Skeletal muscle tissue (tissue), 4 donors: ENCODE results near the gene CROCC2. TPM values are rescaled to one million over a fixed set of nuclear protein-coding genes. Genes with fewer than 3 reads are reported as not detected.

ENCODE experiments used
- H3K27ac ChIP-seq: one replicate; pipeline ENCODE4 v1.7.0; 2013; ENCODE audit warnings: mild to moderate bottlenecking, low read depth, low read length, inconsistent platforms
- H3K27me3 ChIP-seq, 3 donors: one replicate each; pipeline ENCODE4 v1.7.0; 2013; ENCODE audit warnings: low read length in 3 of 3; ENCODE audit not compliant: control insufficient read depth in 3 of 3, insufficient read depth in 3 of 3
- H3K36me3 ChIP-seq, 3 donors: one replicate each; pipeline ENCODE4 v1.7.0; 2013; ENCODE audit warnings: low read length in 3 of 3; ENCODE audit not compliant: control insufficient read depth in 3 of 3, insufficient read depth in 3 of 3
- H3K4me1 ChIP-seq, 3 donors: one replicate each; pipeline ENCODE4 v1.7.0; 2013; ENCODE audit warnings: low read length in 3 of 3, mild to moderate bottlenecking in 3 of 3; ENCODE audit not compliant: control insufficient read depth in 3 of 3, insufficient read depth in 3 of 3
- H3K4me3 ChIP-seq, 3 donors: one replicate each; pipeline ENCODE4 v1.7.0; 2013; ENCODE audit warnings: low read length in 3 of 3
- H3K9ac ChIP-seq, 3 donors: one replicate each; pipeline ENCODE4 v1.7.0; 2013; ENCODE audit warnings: low read length in 3 of 3, mild to moderate bottlenecking in 3 of 3, moderate library complexity in 2 of 3, low read depth in 1 of 3
- H3K9me3 ChIP-seq, 3 donors: one replicate each; pipeline ENCODE4 v1.7.0; 2013; ENCODE audit warnings: low read length in 3 of 3; ENCODE audit not compliant: control insufficient read depth in 3 of 3
- total RNA-seq: library from RNA; depleted of rRNA; stranded (reverse); fragments of >200 nt; gene quantifications from one replicate; pipeline ENCODE4 v1.2.3, GENCODE V29; 2014
- donor health status: Osteomylitis.

CROCC2 gene
- total RNA-seq, 1 donor from 2014 or later = under 0.01 TPM

DNA sequence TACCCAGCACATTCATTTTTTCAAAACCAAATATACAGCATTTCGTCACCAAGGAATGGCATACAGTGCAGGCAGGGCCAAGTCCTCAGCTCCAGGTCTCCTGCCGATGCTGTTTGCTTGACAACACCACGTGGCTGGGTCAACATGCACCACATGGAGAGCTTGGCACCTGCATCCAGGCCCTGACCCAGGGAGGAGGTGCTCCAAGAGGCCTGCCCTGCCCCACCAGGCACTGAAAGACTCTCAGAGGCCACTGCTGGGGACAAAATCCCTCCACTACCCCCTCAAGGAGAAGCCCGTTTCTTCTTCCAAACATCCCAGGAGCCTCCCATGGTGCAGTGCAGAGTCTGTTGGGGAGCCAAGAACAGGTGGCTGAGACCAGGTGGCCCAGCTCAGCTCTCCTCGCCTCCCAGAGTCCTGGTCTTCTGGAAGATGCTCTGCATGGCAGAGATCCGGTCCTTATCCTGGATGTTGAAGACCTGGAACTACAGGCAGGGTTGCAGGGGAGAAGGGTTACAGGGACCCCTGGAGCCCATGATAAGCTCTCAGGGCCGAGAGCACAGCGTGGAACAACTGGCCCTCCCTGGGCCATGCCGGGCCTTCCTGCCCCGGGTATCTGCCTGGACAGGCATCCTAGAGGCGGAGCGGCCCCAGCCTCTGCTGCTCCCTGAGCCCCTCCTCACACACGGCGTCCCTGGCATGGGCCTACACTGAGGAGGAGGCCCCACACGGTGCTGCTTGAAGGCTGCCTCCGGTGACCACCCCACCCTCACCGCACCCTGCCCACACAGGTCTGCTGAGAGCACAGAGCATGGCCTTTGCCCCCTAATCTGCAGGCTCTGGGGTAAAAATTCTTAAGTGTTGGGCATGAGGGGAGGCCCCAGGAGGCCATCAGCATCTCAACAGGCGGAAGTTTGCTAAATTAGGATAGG is 19.2 kb upstream of the CROCC2 start:
- no peak overlapping the region for H3K27ac ChIP-seq
- H3K9ac ChIP-seq = no peak overlapping the region
- no peaks in the 10 kb centered on the region for H3K9me3 ChIP-seq
- no peaks in the 10 kb centered on the region for H3K36me3 ChIP-seq
- peaks cover 0 to 2% (median 0%) of the 10 kb centered on the region in 3 donors for H3K27me3 ChIP-seq
- no peaks in the 10 kb centered on the region for H3K4me1 ChIP-seq
- H3K4me3 ChIP-seq = no peak overlapping the region

DNA sequence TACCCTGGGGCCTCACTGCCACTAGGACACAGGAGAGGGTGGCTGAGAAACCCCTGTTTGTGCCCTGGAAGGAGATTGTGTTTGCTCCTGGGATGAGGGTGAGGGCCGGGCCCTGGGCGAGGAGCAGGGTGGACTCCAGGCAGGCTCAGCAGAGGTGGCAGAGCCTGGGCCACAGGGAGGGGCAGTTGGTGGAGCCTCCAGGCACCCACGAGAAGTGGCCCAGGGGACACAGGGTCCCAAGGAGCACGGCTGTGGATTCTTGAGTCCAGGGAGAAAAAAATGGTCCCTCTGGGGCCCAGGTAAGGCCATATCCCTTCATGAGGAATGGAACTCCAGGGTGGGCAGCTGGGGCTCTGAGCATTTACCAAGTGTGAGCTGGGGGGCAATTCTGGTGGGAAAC is 18.5 kb upstream of the CROCC2 start:
- Histone ChIP-seq H3K36me3 (no peaks in the 10 kb centered on the region), H3K9me3 (no peaks in the 10 kb centered on the region), H3K9ac (no peak overlapping the region), H3K27me3 (peaks cover 0 to 2% (median 0%) of the 10 kb centered on the region in 3 donors), H3K4me1 (no peaks in the 10 kb centered on the region), H3K4me3 (no peak overlapping the region), H3K27ac (no peak overlapping the region)

DNA sequence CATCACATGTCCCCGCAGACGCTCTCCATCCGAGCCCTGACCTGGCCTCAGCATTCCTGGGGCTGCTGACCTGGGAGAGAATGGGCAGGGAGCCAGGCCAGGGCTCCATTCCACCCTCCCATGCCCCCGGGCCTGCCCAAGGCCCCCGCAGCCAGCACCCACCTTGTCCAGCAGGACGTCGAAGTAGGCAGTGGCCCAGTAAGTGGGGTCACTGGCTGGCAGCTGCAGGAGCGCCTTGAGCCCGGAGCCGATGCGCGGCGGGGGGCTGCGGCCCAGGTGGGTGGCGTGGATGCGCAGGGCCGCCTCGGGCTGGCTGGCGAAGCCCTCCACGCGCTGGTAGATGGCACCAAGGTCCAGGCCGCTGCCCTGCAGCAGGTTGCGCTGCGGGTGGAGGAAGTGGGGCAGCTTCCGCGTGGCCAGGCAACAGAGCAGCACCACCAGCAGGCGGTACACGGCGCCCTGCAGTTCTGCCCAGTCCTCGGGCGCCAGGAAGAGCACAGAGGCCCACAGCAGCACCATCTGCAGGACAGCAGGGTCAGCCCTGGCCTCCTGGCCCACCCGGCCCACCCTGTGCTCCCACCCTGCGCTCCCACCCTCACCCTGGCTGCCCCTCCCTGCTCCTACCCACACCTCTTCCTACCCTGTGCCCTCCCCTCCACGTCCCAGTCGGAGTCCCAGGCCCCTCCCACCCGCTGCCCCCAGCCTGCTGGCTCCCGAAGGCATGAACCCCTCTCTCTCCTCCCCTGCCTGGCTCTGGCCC is 17.8 kb upstream of the CROCC2 start:
- H3K27me3 ChIP-seq = peaks cover 0 to 2% (median 0%) of the 10 kb centered on the region in 3 donors
- H3K4me1 ChIP-seq = no peaks in the 10 kb centered on the region
- H3K36me3 ChIP-seq = no peaks in the 10 kb centered on the region
- H3K27ac ChIP-seq = no peak overlapping the region
- H3K9me3 ChIP-seq = no peaks in the 10 kb centered on the region
- H3K4me3 ChIP-seq = no peak overlapping the region
- H3K9ac ChIP-seq = no peak overlapping the region

DNA sequence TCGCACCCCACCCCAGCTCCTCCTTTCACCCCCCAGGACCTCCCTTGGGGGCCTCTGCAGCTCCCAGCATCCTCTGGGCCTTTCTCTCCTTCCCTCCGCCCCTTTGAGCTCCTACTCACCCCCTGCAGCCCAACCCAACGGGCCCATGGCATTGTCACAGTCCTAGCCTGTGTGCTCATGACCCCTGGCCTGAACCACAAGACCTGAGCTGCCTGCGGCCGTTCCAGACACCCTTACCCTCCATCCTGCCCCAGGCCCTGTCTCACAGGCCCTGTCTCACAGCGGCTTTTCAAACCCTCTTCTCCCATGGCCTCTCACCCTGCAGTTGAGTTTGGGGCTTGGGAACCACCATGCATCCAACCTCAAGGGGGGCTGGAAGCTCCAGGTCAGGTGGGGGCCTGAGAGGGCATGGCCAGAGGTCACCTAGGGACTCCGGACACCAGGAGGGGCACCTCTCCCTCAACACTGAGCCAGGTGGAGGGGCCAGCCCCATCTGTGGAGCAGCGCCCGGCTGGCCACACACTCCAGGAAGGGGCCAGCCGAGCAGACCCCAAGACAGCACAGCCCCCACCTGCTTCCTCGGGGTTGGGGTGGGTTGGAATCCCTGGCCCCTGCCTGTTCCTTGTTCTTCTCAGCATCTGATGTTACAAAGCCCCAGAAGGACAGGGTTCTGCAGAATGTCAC is 17.1 kb upstream of the CROCC2 start:
- Histone ChIP-seq H3K4me1 (no peaks in the 10 kb centered on the region), H3K36me3 (no peaks in the 10 kb centered on the region), H3K9ac (no peak overlapping the region), H3K9me3 (no peaks in the 10 kb centered on the region), H3K27ac (no peak overlapping the region), H3K4me3 (no peak overlapping the region), H3K27me3 (peaks cover 0 to 2% (median 0%) of the 10 kb centered on the region in 3 donors)

DNA sequence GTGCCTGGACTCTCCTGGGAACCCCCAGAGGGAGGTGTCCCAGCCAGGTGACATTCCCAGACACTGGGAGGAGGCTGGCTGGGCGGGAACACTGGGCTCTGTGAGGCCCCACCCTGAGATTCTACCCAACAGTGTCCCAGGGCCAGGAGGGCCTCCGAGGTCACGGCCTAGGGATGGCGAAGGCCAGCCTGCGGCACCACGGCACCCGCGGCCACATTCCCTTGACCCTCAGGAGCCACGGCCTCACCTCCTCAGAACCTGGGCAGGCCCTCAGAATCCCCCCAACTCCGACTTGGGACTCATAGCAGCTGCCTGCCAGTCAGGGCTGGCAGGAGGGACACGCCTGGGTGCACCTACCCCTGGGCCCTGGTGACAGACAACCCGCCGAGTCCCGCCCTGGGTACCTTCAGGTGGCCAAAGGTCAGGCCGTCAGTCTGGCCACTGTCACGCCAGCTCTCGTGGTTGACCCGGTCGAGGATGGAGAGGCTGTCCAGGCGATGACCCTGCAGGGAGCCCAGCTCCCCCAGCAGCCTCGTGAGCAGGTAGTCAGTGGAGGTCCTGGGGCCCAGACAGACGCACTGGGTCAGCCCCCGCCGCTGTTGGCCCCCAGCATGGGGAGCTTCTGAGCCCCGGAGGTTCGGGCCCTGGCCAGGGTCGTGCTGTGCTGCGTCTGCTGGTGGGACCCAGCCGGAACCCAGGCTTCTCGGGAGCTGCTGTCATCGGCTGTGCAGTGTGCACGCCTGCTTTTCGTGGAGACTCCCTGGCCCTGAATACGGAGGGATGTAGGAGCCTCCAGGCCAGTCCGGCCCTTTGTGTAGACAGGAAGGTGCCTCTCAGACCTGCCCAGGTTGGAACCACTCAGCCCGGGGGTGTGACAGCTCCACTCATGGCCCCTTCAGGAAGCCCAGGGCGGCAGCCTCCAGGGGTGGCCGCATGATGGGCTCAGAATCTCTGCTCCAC is 16.3 kb upstream of the CROCC2 start:
- no peaks in the 10 kb centered on the region for H3K36me3 ChIP-seq
- peaks cover 0 to 3% (median 0%) of the 10 kb centered on the region in 3 donors for H3K27me3 ChIP-seq
- H3K4me1 ChIP-seq = no peaks in the 10 kb centered on the region
- no peak overlapping the region for H3K9ac ChIP-seq
- no peaks in the 10 kb centered on the region for H3K9me3 ChIP-seq
- H3K27ac ChIP-seq = no peak overlapping the region
- H3K4me3 ChIP-seq = no peak overlapping the region

DNA sequence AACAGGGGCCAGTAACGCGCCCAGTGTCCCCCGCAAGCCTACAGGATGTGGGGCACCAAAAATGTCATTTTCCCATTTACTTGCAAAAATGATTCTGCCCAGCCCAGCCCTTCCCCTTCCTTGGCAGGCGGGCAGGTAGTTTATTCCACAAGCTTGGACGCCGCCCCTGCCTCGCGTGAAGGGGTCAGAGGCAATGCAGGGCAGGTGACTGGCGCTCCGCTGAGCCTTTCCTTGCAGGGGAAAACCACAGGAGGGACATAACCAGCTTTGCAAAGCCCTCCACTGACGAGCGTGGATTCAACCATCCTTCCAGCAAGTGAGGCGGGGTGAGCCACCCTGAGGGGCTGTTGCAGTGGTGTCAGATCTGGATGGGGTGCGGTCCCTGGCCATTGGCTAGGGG is 15.4 kb upstream of the CROCC2 start:
- H3K27me3 ChIP-seq = peaks cover 0 to 3% (median 0%) of the 10 kb centered on the region in 3 donors
- no peaks in the 10 kb centered on the region for H3K9me3 ChIP-seq
- H3K9ac ChIP-seq = no peak overlapping the region
- H3K36me3 ChIP-seq = no peaks in the 10 kb centered on the region
- H3K4me1 ChIP-seq = no peaks in the 10 kb centered on the region
- no peak overlapping the region for H3K27ac ChIP-seq
- H3K4me3 ChIP-seq = no peak overlapping the region

DNA sequence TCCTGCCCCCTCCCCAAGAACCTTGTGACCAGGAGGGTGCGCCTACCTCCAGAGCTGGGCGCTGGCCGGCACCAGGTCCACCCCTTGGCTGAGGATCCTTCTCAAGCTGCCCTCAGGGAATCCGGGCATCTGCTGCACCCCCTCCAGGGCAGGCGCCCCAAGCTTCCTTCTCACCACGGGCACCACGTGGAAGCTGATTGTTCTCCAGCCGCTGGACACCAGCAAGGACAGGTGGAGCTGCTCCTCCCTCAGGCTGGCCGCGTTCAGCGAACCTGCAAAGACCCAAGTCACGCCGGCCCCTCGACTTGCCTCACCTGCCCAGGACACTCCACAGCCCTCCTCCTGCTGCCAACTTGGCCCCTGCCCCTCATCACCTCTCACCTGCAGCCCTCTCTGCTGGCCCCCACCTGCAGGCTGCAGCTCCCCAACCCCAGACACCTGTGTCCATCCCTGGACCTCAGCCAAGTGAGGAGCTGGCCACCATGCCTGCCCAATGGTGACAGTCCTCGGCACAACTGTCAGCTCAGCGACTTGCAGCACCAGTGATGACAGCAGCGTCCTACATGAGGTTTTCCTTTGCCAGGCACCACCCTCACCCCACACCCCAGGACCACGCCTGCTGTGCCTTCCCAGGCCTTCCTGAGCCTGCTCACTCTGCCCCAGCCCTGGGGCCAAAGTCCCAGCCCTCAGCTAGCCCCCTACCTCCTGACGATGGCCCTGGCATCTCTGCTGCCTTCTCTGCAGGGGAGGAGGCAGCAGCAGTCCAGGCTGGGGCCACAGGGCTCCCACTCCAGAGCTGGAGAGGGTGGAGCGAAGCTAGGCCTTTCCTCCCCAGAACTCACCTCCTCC is 14.4 kb upstream of the CROCC2 start:
- H3K36me3 ChIP-seq = no peaks in the 10 kb centered on the region
- peaks cover 0 to 3% (median 0%) of the 10 kb centered on the region in 3 donors for H3K27me3 ChIP-seq
- no peak overlapping the region for H3K9ac ChIP-seq
- H3K27ac ChIP-seq = no peak overlapping the region
- no peak overlapping the region for H3K4me3 ChIP-seq
- no peaks in the 10 kb centered on the region for H3K4me1 ChIP-seq
- no peaks in the 10 kb centered on the region for H3K9me3 ChIP-seq

DNA sequence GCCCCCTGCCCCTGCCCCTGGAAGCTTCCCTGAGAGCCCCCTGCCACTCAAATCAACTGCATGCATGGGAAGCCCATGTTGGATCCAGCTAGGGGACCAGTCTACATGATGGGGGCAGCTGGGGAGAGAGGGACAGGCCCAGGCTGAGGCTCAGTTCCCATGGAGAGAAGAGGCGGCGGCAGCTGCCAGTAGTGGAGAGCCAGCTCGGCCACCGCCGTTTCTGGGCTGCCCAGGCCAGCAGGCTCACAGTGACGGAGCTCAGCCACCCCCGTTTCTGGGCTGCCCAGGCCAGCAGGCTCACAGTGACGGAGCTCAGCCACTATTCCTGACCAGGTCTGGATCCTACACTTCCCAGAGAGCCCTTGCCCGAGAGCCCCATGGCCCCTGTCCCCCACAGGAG is 13.8 kb upstream of the CROCC2 start:
- peaks cover 0 to 3% (median 0%) of the 10 kb centered on the region in 3 donors for H3K4me1 ChIP-seq
- peaks cover 0 to 3% (median 0%) of the 10 kb centered on the region in 3 donors for H3K27me3 ChIP-seq

More for the DNA sequence above, 13.8 kb upstream of the CROCC2 start:
- H3K9ac ChIP-seq = no peak overlapping the region
- no peaks in the 10 kb centered on the region for H3K36me3 ChIP-seq
- no peak overlapping the region for H3K27ac ChIP-seq
- no peak overlapping the region for H3K4me3 ChIP-seq
- no peaks in the 10 kb centered on the region for H3K9me3 ChIP-seq
